HepG2 (cell line): ENCODE results near the gene CHFR. TPM values are rescaled to one million over a fixed set of nuclear protein-coding genes. Genes with fewer than 3 reads are reported as not detected.
A peak's percentile ranks its signal among the peaks of the same experiment; 100 is the strongest.
"Not testable (repeated sequence)": the region's sequence is repeated elsewhere in the genome, so short reads cannot be mapped to it uniquely, and the experiment has no call there.

Experiments used
- ATAC-seq: fragments of 200-7000 bp; cut with Tn5 transposase; 3 replicates; pipeline ENCODE4 v1.9.1; 2020; ENCODE audit warnings: mild to moderate bottlenecking, moderate library complexity
- BruUV-seq: library from RNA; stranded (reverse); fragments of 400-500 nt; replicated peaks from 2 replicates; lab custom pipeline; 2021; lab: Mats Ljungman, UMichigan
- CTCF ChIA-PET: fragments of 300-600 bp; formaldehyde crosslinking; extraction: SDS; loops from one replicate; lab custom pipeline; 2021; ENCODE audit warnings: low total read pairs, inconsistent platforms, low intra/inter-chr PET ratio; lab: Yijun Ruan, JAX
- POLR2A ChIA-PET: fragments of 350-600 bp; sonication (Branson Sonifier 250); formaldehyde crosslinking; loops from one replicate; lab custom pipeline; 2020; ENCODE audit warnings: antibody characterized with exemption, inconsistent platforms; lab: Yijun Ruan, JAX
- DNase-seq: peaks from one replicate; pipeline ENCODE4 v3.0.0-alpha.2; 2015; ENCODE audit warnings: low spot score
- FAIRE-seq: peaks from 3 replicates; lab custom pipeline; 2011; peaks lifted over from hg19 to GRCh38; lab: Jason Lieb, UNC
- H2AFZ ChIP-seq: one replicate; pipeline ENCODE4 v1.6.1; 2011; ENCODE audit warnings: low read length, inconsistent platforms
- H3K27ac ChIP-seq: fragments of 300-600 bp; 3 replicates; pipeline ENCODE4 v1.8.0; 2011; ENCODE audit warnings: mixed run types, mild to moderate bottlenecking, mixed read lengths, low read length, inconsistent platforms; ENCODE audit not compliant: insufficient read depth; ENCODE audit errors: extremely low read length
- H3K27me3 ChIP-seq, 2 experiments: fragments of 200-600 bp in 1 of 2; 2 replicates in 1 of 2; 3 replicates in 1 of 2; pipeline versions ENCODE4 v1.6.0 to v1.8.0; 2011; ENCODE audit warnings: low read length in 2 of 2, mild to moderate bottlenecking in 2 of 2, moderate library complexity in 2 of 2, inconsistent platforms in 1 of 2; ENCODE audit not compliant: insufficient read depth in 2 of 2, control insufficient read depth in 1 of 2
- H3K36me3 ChIP-seq, 2 experiments: fragments of 200-600 bp in 1 of 2; replicated peaks in 1 of 2; 2 replicates in 1 of 2; 3 replicates in 1 of 2; pipeline versions ENCODE4 v1.5.1 to v1.8.0; 2011; ENCODE audit warnings: low read length in 2 of 2, inconsistent platforms in 1 of 2; ENCODE audit not compliant: insufficient read depth in 2 of 2, control insufficient read depth in 1 of 2
- H3K4me1 ChIP-seq: 2 replicates; pipeline ENCODE4 v1.5.1; 2012; ENCODE audit warnings: low read length, inconsistent platforms; ENCODE audit not compliant: insufficient read depth
- H3K4me2 ChIP-seq: 2 replicates; pipeline ENCODE4 v1.6.0; 2011; ENCODE audit warnings: low read depth, low read length, inconsistent platforms
- H3K4me3 ChIP-seq, 3 experiments: fragments of 200-600 bp in 1 of 3; sonication (generic), shearing (Covaris generic) in 1 of 3; replicated peaks in 1 of 3; 2 replicates each; pipeline ENCODE4 v1.5.1; 2011 to 2016; ENCODE audit warnings: low read length in 3 of 3, inconsistent platforms in 2 of 3, low read depth in 2 of 3, mild to moderate bottlenecking in 2 of 3, control low read depth in 1 of 3, mixed read lengths in 1 of 3; ENCODE audit not compliant: insufficient read depth in 1 of 3
- H3K79me2 ChIP-seq: one replicate; pipeline ENCODE4 v1.6.1; 2011; ENCODE audit warnings: low read length, inconsistent platforms; ENCODE audit not compliant: insufficient read depth
- H3K9ac ChIP-seq: 2 replicates; pipeline ENCODE4 v1.6.0; 2011; ENCODE audit warnings: mild to moderate bottlenecking, low read depth, low read length, inconsistent platforms; ENCODE audit not compliant: insufficient read depth
- H3K9me3 ChIP-seq: 2 replicates; pipeline ENCODE4 v1.5.1; 2012; ENCODE audit warnings: mild to moderate bottlenecking, low read length
- H4K20me1 ChIP-seq: 2 replicates; pipeline ENCODE4 v1.6.0; 2011; ENCODE audit warnings: inconsistent platforms, mild to moderate bottlenecking, low read length, moderate library complexity; ENCODE audit not compliant: insufficient read depth
- AGO2 ChIP-seq: fragments of 200-400 bp; formaldehyde crosslinking; optimal IDR thresholded peaks from 2 replicates; pipeline ENCODE3; 2017; ENCODE audit warnings: mild to moderate bottlenecking, low read depth, low read length, moderate library complexity
- ATF4 ChIP-seq, 2 experiments: fragments of 450-650 bp in 1 of 2; sonication (generic) in 1 of 2; formaldehyde crosslinking; IDR thresholded peaks; 2 replicates each; pipeline versions ENCODE4 v1.5.0 to v1.8.0; 2020 to 2022; ENCODE audit warnings: mild to moderate bottlenecking in 1 of 2, missing genetic modification reagents in 1 of 2
- GTF2F1 ChIP-seq: fragments of 150-350 bp; IDR thresholded peaks from 2 replicates; pipeline ENCODE4 v1.6.1; 2014; ENCODE audit warnings: low read length
- HNRNPL ChIP-seq: fragments of 200-400 bp; formaldehyde crosslinking; IDR thresholded peaks from 2 replicates; pipeline ENCODE4 v1.6.1; 2017; ENCODE audit warnings: mild to moderate bottlenecking, low read depth, low read length
- KMT2A ChIP-seq: sonication (generic); formaldehyde crosslinking; IDR thresholded peaks from 2 replicates; pipeline ENCODE4 v1.4.0; 2020; ENCODE audit warnings: missing genetic modification reagents
- NFRKB ChIP-seq: fragments of 450-650 bp; IDR thresholded peaks from 2 replicates; pipeline ENCODE4 v1.6.1; 2017
- PAX8 ChIP-seq: sonication (generic); formaldehyde crosslinking; IDR thresholded peaks from 2 replicates; pipeline ENCODE4 v1.8.0; 2022; ENCODE audit warnings: mild to moderate bottlenecking, missing genetic modification reagents, borderline replicate concordance
- PAXIP1 ChIP-seq: sonication (generic); formaldehyde crosslinking; conservative IDR thresholded peaks from 2 replicates; pipeline ENCODE4 v1.4.0; 2020; ENCODE audit warnings: mild to moderate bottlenecking, missing genetic modification reagents, moderate library complexity
- SCMH1 ChIP-seq: sonication (generic); formaldehyde crosslinking; IDR thresholded peaks from 2 replicates; pipeline ENCODE4 v1.9.0; 2021; ENCODE audit warnings: missing genetic modification reagents, mild to moderate bottlenecking, borderline replicate concordance
- SRSF1 ChIP-seq: fragments of 200-400 bp; formaldehyde crosslinking; optimal IDR thresholded peaks from 2 replicates; pipeline ENCODE3; 2017; ENCODE audit warnings: mild to moderate bottlenecking, low read depth, low read length, moderate library complexity
- THAP11 ChIP-seq: IDR thresholded peaks from 2 replicates; pipeline ENCODE4 v1.6.1; 2016; ENCODE audit warnings: missing biosample characterization, missing genetic modification reagents
- U2AF2 ChIP-seq: fragments of 200-400 bp; formaldehyde crosslinking; IDR thresholded peaks from 2 replicates; pipeline ENCODE4 v1.6.1; 2017; ENCODE audit warnings: low read depth, mild to moderate bottlenecking, low read length
- WGBS: methylation state at CpG from one replicate; pipeline ENCODE4 v1.1.6; 2017; ENCODE audit warnings: low lambda C conversion rate; 5-methylcytosine and 5-hydroxymethylcytosine counted together
- in situ Hi-C: cut with HindIII; loops from 2 replicates; pipeline ENCODE4 v1.10.0; 2017; ENCODE audit warnings: low pct_unique_long_range_greater_than_20kb; ENCODE audit not compliant: extremely low pct_ligation_motif_present
- intact Hi-C: fragments of 100-400 bp; cut with micrococcal nuclease; formaldehyde crosslinking; loops from one replicate; pipeline ENCODE4 v1.10.0; 2022; ENCODE audit not compliant: unreplicated experiment
- polyA plus RNA-seq, 8 experiments: library from polyadenylated mRNA; depleted of rRNA in 3 of 8; stranded (reverse) in 7 of 8; unstranded in 1 of 8; fragments of >200 nt; fragmentation: Illumina TruSeq in 4 of 8; extraction: Trizol in 4 of 8; gene quantifications; 2 replicates each; pipeline versions ENCODE4 v1.2.1 to v1.2.3, GENCODE V29; 2011 to 2016; ENCODE audit warnings: low read depth in 4 of 8, missing spikeins in 1 of 8, mixed read lengths in 1 of 8; ENCODE audit not compliant: insufficient read depth in 1 of 8
- total RNA-seq, 5 experiments: library from RNA; depleted of rRNA; stranded (reverse); fragments of >200 nt; fragmentation: Illumina TruSeq; extraction: Trizol; gene quantifications; 2 replicates each; pipeline ENCODE4 v1.2.3, GENCODE V29; 2016; ENCODE audit warnings: low read depth in 1 of 5

Gene CHFR
- total and polyA plus RNA-seq, 2 of the 13 experiments (the other 11 are each of a cell fraction or from before 2014, with no cell fraction given), result 21.4 to 21.5 TPM

GRCh38 chr12:132857019-132857418, 30.4 kb downstream of the CHFR start:
- H4K20me1 ChIP-seq, DNase-seq, ATAC-seq, in situ Hi-C loops, H3K9ac ChIP-seq, H3K27ac ChIP-seq, CTCF ChIA-PET, FAIRE-seq, H3K9me3 ChIP-seq, H3K27me3 ChIP-seq, H3K79me2 ChIP-seq, BruUV-seq, POLR2A ChIA-PET, H2AFZ ChIP-seq, H3K4me2 ChIP-seq, intact Hi-C loops, H3K4me3 ChIP-seq, H3K4me1 ChIP-seq: not testable (repeated sequence)
- peaks cover 15 to 51% of the 10 kb centered on the region in 2 experiments for H3K36me3 ChIP-seq
- TF ChIP-seq AGO2 (peak; percentile 42), HNRNPL (0 out of 2 replicates have a peak, but pooled peaks have one; percentile 17)
- WGBS, result 94% methylated on average over 3 of the region's 21 CpGs

- Histone ChIP-seq H3K4me1 (no peaks in the 10 kb centered on the region), H3K9ac (no peak overlapping the region), H3K4me2 (no peak overlapping the region), H3K27me3 (no peaks in the 10 kb centered on the region), H2AFZ (no peak overlapping the region), H4K20me1 (no peaks in the 10 kb centered on the region), H3K27ac (no peak overlapping the region), H3K4me3 (no peak overlapping the region), H3K36me3 (peaks cover 17 to 50% of the 10 kb centered on the region in 2 experiments), H3K79me2 (no peaks in the 10 kb centered on the region), H3K9me3 (no peaks in the 10 kb centered on the region)
- whole genome bisulfite sequencing, result 97% methylated on average over 11 of the region's 17 CpGs
- no peak for ATAC-seq
- CTCF ChIA-PET, result no interaction called here
- intact Hi-C loops (no loop called here), in situ Hi-C loops (no loop called here)
- no peak for DNase-seq
- POLR2A ChIA-PET, result no interaction called here
- FAIRE-seq, result no peak
- no TSS peak for BruUV-seq
- TF ChIP-seq PAXIP1 (CRISPR knock-in tag) (no peak), NFRKB (no peak), ATF4 (CRISPR knock-in tag; IDR thresholded peaks at IDR 0.05) (no peak), GTF2F1 (no peak), SCMH1 (CRISPR knock-in tag) (no peak), SRSF1 (no peak), PAX8 (CRISPR knock-in tag) (no peak), KMT2A (CRISPR knock-in tag) (no peak), THAP11 (CRISPR knock-in tag) (no peak), U2AF2 (no peak)
Observed at GRCh38 chr12:132856581-132856980, 30.8 kb downstream of the CHFR start.
